GM12874 (cell line): ENCODE measurements around the gene SPINK8.
"Not testable (repeated sequence)": the region's sequence is repeated elsewhere in the genome, so short reads cannot be mapped to it uniquely, and the experiment has no call there.

ENCODE experiments used
- TF ChIP-seq, protein P1 (sequence below): IDR thresholded peaks from 2 replicates; pipeline ENCODE4 v1.5.1; 2011; ENCODE audit warnings: low read depth, mild to moderate bottlenecking, control low read depth, low read length, moderate library complexity; ENCODE audit not compliant: insufficient read depth

SPINK8 gene

DNA sequence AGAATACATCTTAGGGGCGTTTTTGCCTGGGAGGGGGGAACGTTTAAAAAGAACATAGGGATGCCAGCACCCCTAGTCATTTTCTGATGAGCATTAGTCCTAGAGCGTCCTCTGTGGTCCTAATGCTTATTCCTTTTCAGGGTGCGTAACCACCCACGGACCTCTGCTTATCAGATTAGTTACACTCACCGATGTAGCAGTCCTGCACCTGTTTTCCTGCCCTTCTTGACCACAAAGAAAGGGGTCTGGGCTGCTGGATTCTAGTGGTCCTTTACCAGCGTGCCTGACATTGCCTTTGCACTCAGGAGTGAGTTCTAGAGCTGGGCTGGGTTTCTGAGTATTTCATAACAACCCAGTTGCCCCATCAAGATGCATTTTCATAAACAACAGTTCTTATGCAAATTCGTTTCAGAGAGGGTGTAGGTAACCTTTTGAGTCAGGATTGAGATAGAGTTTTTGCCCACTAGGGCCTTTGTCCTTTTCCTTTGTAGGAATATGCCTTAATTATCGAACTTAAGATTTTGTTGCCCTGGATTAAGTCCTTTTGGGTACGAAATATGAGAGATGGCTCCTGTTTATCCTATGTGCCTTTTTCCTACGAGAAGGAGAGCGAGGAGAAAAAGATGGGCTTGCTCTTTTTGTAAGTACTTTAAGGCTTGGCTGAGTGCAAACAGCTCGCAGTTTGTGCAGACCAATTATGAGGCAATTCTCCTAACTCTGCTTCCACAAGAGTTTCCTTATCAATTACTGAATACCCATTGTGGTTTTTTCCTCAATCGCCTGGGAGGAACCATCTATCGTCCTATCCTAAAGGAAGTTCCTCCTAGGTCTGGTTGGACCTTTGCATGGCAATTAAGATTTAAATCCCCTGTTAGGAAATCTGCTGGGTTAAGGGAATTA lies at the start of gene SPINK8:
Gene SPINK8 (minus strand): TSS at position 316 of the 900 bp plus-strand sequence. CDS start 5,320 bp downstream, outside the sequence.
- TF ChIP-seq, protein P1, sequence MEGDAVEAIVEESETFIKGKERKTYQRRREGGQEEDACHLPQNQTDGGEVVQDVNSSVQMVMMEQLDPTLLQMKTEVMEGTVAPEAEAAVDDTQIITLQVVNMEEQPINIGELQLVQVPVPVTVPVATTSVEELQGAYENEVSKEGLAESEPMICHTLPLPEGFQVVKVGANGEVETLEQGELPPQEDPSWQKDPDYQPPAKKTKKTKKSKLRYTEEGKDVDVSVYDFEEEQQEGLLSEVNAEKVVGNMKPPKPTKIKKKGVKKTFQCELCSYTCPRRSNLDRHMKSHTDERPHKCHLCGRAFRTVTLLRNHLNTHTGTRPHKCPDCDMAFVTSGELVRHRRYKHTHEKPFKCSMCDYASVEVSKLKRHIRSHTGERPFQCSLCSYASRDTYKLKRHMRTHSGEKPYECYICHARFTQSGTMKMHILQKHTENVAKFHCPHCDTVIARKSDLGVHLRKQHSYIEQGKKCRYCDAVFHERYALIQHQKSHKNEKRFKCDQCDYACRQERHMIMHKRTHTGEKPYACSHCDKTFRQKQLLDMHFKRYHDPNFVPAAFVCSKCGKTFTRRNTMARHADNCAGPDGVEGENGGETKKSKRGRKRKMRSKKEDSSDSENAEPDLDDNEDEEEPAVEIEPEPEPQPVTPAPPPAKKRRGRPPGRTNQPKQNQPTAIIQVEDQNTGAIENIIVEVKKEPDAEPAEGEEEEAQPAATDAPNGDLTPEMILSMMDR = not testable (repeated sequence)

DNA sequence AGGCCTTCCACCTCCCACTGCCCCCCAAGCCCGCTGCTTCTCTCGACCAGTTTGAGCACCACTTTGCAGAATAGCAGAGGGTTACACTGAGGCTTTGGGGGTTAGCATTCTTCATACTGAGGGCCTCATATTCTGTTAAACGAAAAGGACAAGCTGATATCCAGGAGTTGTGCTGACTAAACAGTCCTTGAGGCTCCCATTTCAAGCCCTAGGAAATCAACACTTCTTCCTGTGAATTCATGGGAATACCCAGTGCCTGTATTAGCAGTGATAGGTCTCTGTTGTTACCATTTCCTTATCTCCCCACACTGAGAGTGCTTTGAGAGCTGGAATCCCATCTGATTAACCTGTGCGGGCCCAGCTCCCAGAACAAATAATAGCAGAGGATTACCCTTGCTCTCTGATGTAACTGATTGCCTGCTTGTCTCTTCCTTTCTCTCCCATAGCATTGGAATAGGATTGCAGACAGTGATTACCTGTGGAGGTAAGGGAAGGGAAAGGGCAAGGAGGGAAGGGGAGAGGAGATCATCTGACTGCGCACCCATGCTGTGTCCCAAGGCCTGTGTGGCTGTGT lies 39.5 kb upstream of the SPINK8 start:
- TF ChIP-seq, protein P1 = no peak

DNA sequence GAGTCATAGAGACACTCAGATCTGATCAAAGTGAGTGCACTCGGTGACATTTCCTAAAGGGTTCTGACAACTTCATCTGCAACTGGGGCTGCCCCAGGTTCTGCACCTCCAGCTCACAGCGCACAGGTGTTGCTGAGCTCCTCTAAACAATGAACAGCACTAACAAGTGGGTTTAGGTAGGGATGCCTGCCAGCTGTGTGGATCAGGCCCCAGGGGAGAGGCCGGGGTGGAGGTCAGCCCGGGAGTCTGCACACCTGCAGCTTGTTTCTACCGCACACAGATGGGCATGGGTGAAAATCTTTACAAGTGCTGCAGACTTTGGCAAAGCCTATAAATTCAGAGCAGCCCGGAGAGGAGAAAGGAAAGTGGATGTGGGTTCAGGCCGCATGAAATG lies 38.9 kb upstream of the SPINK8 start:
- TF ChIP-seq, protein P1 = no peak

DNA sequence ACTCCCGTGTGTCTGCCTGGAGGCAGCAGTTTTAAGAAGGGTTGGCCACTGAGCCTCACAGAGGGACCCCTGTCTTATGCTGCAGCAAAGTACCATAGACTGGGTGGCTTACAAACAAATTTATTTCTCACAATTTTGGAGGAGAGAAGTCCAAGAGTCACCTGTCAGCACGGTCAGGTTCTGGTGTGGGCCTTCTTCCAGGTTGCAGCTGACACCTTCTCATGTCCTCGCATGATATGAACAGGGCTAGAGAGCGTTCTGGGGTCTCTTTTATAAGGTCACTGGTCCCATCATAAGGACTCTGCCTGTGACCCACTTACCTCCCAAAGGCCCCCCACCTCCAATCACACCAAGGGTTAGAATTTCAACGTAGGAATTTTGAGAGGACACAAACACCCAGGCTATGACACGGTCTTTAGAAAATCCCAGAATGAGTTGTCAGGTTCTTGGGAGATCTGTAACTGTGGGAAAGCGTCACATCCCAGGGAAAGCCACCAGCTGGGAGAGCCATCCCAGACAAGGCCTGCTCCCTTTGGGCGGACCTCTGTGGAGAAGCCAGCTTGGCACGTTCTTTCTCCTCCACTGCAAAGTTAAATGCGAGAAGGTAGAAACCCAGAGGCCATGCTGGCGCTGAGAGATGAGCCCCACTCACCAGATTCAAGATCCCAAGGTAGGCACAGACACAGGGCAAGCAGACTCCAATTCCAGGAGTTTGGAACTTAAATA lies 38.4 kb upstream of the SPINK8 start, which contains the start of gene FBXW12:
Gene FBXW12 (plus strand): TSS at position 569 of the 726 bp plus-strand sequence. CDS start 549 bp downstream, outside the sequence.
- TF ChIP-seq, protein P1 = no peak

DNA sequence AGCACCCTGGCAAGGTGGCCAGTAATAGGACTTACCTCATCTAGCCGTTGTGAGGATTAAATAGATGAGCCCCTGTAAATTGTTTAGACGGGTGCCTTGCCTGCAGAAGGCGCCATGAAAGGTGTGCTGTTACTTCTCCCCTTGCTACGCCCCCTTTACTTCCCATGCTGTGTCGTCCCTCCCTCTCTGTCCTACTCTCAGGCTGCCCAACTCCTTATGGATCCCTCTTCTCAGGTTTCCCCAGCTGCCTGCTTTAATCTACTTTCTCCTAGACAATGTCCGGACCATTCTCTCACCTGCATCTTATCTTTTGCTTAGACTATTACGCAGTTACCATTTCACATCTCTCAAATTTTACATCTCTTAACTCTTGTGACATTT lies 36.9 kb upstream of the SPINK8 start:
- TF ChIP-seq, protein P1 = no peak

DNA sequence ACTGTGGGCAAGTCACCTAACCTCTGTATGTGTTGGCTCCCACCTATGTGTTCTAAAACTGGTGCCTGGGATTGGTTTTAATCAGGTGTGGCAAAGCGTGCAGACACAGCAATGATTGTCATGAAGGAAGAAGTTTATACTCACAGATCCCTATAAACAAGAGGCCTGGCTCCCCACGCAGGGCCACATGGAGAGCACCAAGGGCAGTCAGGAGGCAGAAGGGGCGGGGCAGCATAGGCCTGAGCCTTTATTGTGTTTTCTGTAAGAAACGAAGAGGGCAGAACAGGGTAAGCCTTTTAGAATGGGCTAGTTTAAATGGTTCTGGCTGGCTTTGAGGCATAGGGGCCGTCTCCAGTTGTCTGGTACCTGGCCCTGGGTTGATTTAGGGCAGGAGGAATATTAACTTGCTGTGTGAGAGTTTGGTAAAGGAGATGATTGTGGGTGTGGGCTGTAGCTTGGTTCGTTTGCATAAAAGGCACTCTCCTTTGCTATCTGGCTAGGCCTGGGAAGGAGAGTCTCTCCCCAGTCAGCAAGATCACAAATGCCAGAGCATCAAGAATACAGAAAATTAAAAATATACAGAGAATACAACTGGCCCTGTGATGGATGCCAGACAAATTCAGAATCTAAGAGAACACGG lies 36.4 kb upstream of the SPINK8 start:
- TF ChIP-seq, protein P1 = no peak
